SK-N-DZ (cell line): ENCODE results near the gene ARHGEF40. TPM values are rescaled to one million over a fixed set of nuclear protein-coding genes. Genes with fewer than 3 reads are reported as not detected.

Experiments used
- DNase-seq: peaks from one replicate; pipeline ENCODE4 v3.0.0-alpha.2; 2015; ENCODE audit warnings: low spot score
- polyA plus RNA-seq, 2 experiments: library from polyadenylated mRNA; depleted of rRNA; stranded (reverse); fragments of >200 nt; gene quantifications; 2 replicates each; pipeline ENCODE4 v1.2.3, GENCODE V29; 2014

The ARHGEF40 gene
- polyA plus RNA-seq (2014; cell fraction: cytosol; rRNA removed), result 21.0 and 21.5 TPM in 2 replicates
- 58.7 and 59.2 TPM in 2 replicates for polyA plus RNA-seq (2014; cell fraction: nucleus; rRNA removed)

DNA sequence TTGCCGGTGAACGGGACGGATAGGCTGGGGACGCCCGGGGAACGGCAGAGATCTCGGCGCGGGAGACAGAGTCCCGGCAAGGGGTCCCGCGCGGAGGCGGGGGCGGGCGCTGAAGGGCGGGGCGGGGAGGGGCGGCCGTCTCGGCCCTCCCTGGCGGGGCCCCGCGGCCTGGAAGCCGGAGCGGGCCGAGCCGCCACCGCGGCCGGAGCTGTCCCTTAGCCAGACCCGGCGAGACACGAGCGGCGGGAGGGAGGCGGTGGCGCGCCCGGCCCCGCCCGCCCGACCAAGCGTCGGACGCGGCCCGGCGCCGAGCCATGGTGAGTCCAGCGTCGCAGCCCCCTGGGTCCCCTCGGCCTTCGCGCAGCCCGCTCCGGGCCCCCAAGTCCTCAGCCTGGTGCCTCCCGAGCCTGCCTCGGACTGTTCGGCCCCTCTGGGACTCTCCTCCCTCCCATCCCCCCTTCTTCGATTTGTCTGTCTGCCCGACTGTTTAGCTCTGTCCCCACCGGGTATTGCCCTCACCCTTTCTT is at the start of gene ARHGEF40:
Gene ARHGEF40 (plus strand): TSS at position 222 of the 527 bp plus-strand sequence. CDS start 93 bp downstream, at position 315.
- no peak for DNase-seq

DNA sequence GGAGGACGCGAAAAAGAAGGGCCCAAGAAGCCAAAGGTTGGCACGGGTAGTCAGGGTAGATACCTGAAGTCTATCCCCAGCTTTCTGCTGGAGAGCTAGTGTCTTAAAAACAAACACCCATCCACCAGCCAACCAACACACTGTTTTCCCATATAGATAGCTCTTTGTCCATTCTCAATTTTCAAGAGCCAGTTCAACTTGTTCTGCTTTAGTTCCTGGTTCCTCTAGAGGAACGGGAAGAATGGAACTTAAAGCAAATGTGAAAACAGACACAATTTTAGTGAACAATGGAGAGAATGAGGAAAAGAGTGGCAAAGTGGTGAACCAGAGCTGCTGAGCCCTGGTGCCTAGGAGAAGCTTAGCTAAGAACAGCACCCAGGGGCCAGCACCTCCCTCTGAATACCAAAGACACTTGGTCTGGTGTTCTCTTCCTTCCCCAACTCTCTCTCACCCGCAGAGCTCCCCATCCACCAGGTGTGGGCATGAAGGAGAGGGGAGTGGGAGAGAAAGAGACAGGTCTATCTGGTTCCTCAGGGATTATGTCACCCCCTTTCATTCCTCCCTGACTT is 49.0 kb upstream of the ARHGEF40 start:
- no peak for DNase-seq

DNA sequence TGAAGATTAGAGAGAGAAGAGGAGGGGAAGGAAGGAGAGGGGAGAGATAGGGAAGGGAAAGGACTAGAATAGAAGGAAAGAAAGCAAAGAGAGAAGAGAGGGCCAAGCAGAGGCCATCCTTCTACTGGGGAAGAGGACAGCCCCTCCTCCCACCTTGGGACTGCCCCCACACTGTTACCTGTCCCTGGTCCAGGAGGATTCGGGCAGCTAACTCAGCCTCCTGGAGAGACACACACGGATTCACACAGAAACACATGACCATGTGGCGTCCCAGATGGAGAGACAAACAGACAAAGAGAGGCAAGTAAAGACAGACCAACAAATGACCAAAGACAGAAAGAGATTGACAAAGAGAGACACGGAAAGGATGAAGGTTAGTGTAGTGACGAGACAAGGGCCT is 47.4 kb upstream of the ARHGEF40 start:
- no peak for DNase-seq

DNA sequence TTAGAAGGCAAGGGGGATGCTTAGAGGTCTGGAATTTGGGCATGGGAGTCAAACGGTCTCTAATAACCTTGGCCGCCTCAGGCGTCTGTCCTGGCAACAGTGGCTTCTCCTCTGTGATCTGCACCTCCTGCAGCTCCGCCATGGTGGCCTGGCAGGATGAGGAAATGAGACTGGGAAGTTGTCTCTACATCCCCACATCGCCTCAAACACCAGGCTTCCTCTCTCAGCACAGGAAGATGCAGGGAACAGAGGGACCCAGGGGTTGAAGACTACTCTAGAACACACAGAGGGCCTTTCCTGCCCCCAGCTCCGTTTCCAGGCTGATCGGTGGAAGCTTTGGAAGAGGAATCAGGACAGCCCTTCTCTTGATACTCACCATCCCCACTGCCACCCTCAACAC is 46.9 kb upstream of the ARHGEF40 start:
- no peak for DNase-seq

DNA sequence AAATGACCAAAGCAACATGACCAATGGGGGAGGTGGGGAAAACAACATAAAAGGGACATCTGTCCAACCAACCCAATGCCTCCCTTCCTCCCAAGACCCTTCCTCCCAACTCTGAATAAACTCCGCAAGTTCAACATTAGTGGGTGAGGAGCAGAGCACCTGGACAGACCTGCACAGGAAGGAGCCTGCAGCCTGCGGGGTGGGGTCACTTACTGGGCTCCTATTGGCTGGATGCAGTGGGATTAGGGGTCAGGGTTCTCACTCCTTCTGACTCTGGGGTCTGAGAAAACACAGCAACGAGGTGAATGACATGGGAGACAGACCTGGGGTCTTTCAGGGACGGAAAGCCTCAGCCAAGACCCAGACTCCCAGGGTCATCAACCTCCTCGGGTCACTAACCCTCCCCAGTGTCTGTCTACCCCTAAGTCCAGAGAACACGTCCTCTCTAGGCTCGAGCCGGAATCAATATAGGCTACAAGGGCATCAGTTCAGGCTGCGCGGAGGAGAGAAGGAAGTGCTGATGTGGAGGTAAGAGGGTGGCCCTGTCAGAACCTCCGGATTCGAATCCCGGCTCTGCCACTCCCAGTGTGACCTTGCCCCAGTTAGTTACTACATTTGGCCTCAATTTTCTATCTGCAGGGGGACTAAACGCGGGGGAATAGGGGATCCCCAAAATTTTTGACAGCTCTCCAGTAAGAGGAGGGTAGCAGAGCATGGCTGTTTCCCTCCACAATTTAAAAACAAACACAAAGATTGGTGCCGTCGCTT is 46.1 kb upstream of the ARHGEF40 start:
- no peak for DNase-seq

DNA sequence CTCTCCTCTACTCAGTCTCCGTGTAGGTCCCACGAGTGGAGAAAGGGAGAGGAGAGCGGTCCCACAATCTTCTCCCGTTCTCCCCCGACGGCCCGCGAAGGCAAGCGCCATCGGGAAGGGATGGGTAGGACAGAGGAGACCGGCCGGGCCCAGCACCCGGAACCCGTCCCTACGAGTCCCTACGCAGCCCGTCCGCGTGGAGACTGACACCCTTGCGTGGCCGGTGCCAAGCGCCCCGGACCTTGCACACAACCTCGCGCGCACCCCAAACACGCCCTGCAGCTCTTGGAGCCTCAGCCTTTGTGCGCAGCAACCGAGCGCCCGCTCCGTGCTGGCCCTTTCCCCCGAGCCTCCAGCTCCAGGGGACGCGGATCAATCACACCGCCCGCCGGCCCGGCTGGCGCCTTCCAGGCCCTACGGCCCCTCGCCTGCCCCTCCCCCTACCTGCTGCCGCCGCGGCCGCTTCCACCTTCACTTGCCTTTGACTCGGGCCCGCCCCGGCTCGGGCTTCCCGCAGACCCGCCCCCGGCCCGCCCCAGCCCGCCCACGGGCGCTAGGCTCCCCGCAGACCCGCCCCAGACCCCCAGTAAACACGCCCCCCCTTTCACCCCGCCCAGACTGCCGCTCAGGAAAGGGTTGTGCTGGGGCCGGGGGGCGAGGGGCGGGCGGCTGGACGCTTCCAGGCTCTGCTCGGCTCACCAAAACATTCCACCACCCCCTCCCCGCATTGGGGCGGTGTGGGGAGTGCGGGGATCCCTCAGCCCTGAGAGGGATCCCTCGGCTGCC is 45.3 kb upstream of the ARHGEF40 start, which contains the start of gene NDRG2:
Gene NDRG2 (minus strand): TSS at position 477 of the 786 bp plus-strand sequence. CDS start 1,746 bp downstream, outside the sequence.
- DNase-seq, result peak; percentile 60

DNA sequence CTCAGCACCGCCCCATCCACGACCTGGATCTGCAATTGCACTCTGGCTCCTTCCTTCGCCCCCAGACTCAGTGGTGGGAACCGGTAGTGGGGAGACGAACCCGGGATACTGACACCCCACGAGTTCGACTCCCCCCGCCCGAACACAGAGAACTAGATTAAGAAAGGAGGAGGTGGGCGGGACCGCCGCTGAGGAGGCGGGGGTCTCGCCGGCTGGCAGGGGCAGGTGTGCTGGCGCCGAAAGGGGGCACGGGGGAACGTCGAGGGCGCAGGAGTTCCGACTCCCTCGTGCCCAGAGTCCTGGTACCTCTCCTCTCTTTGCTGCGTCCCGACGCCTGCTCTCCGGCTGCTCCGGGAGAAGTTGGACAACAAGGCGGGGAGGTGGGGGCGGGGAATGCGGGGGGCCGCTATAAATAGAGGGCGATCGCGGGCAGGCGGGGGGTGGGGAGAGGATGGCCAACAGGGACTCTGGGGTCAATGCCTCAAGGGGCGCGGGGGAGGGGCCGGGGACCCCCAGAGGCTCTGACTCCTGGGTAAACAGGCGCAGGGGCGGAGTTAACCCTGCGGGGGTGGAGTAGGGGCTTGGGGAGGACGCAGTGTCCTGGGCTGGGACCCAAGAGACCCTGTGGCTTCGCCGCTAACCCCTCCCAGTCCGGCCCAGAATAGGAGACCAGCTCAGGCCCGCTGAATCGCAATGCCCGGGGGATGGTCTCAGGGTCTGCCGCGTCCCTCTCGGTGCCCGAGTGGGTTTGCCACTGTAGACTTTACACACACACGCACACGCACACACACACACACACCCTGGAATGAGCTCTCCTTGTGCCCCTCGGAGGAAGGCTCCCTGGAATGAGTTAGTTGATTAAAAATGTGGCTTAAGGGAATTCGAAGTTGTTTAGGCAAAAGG is 44.5 kb upstream of the ARHGEF40 start:
- DNase-seq, result no peak

DNA sequence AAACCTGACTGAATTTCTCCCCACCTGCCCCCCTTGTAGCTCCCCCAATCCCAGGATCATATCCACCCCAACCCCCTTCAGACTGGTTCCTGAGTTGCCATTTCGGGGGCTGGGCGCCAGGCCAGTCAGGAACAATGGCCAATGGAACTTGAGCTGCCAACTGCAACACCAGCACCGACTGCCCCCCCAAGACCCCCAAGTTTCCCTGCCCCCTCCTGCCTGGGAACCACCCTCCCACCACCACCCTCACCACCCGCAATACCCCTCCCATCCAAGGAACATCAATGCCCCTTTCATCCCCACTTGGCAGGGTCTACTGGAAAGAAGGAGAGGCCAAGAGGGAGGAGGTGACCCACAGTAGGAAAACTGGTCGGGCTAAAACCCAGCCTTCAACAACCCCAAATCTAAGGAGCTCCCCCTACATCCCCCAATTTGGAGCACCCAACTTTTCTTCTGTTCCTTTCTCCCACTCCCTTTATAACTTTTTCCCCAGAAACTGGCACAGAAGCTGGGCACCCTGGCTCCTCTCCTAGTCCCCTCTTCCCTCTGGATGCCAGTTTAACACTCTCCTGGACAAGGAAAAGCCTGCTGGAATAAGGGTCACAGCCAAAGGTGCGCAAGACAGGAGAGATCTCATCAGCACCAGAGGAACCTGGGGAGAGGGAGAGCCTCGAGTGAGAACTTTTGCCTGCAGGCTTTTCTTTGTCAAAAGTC is 43.7 kb upstream of the ARHGEF40 start:
- DNase-seq, result no peak

DNA sequence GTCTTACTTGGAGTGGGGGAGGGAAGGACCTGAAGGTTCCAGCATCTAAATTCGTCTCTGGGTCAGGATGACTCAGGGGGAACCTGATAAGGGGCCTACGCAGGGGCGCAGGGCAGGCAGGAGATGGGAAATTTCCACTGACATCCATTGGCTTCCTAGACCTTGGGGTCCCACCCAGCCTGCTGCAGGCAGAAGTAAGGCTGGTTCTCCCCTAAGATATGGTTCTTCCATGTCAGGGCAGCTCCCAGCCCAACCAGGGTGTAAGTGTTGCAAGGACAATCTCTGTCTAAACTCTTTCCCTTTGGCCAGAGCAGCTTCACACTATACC is 43.2 kb upstream of the ARHGEF40 start:
- DNase-seq, result no peak

DNA sequence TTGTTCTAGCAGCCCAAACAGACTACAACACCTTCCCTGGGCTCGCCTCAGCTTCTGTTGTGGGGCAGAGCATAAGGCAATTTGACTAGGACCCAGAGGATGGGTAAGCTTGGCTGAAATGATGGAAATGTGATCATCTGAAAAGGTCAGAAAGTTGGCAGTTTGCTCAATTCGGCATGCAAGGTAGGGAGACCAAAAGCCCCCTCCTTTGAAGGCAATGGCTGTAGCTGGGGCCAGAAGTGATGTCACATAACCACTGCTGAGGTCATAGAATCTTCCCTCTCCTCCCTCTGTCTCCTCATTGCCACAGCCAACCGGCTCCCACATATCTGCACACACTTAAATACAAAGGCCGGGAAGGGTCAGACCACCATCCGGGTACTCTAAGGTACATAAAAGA is 40.2 kb upstream of the ARHGEF40 start, which contains the start of gene TPPP2:
Gene TPPP2 (plus strand): TSS at position 301 of the 400 bp plus-strand sequence. CDS start 365 bp downstream, outside the sequence.
- DNase-seq, result no peak

DNA sequence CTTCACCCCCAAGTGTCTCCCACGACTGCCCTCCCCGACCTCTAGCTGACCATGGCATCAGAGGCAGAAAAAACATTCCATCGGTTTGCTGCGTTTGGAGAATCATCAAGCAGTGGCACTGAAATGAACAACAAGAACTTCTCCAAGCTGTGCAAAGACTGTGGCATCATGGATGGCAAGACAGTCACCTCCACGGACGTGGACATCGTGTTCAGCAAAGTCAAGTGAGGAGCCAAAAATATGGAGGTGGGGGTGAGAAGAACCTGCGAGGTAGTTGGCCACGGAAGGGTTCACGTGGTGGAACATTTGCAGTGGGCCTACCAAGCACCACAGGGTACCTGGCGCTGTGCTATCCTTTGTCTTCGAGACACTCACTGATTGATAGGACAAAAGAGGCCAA is 39.6 kb upstream of the ARHGEF40 start:
- no peak for DNase-seq

DNA sequence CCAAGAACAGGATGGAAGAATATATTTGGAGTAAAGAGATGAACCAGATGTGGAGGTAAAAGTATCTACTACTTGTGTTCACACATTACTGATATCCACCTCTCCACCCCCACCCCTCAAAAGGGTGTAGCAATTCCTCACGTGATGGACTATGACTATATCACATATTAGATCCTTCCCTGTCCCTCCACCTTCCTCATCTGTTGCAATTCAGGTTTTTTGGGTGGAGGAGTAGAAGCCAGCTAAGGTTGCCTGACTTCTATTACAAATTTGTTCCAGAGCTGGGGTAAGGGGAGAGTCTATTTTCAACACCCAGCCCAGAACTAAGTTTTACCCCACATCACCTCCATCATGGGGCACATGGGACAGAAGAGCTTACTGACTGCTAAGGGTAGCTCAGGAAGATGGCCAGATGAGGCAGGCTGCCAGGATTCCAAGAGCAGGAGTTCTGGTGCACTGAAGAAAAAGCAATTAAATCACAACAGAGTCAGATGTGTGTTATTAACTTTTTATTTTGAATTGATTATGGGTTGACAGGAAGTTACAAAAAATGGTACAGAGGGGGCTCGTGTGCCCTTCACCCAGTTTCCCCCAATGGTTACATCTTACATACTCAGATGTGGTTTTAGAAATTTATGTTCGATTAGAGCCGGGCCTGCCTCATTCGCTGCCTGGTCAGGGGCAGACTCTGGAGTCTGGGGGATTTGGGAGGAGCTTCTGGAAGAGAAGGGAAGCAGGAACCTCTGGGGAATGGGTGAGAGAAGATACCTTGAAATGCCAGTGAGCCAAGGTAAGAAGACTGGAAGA is 37.6 kb upstream of the ARHGEF40 start:
- no peak for DNase-seq

DNA sequence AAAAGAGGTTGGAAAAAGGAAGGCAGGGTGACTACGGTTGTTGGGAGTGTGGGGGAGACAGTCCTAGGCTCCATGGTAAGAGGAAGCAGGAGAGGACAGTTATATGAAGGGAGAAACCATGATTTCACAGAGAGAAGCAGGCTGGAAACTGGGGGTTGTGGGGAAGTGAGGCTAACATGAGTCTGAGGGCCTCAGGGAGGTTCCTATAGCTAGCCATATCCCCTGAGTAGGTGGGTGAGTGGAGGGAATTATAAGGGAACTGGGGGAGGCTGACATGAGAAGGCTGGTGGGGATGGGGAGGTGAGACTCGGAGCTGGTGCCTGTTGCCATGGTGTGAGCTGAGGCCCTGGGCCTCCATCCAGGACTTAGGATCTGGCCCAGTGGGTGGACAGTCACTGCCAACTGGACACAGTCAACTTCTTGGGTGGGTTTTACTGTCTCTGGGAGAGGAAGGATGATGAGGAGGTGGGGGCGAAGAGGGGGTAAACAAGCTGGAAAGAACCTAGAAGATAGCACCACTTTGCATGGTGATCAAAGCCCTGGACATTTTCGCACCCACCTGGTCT is 36.9 kb upstream of the ARHGEF40 start:
- DNase-seq, result no peak

DNA sequence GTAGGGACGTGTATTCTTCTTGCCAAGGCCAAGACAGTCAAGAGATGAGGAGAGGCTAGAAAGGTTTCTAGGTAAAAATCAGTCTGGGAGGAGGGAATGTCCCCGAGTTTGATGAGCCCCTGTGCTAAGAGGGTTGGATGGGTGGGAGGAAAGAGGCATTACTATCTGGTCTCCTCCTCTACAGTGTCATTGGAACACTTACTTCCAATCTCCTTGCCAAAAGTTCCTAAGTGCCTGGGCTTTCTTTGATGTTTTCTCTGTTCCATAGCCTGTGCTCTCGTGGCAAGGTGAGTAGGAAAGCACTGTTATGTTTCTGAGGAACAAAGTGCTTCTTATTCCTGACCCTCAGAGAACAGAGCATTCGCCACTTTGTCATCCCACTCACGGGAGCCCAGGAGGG is 35.4 kb upstream of the ARHGEF40 start, which contains the start of gene RNASE13:
Gene RNASE13 (minus strand): TSS at position 101 of the 400 bp plus-strand sequence. CDS start 519 bp downstream, outside the sequence.
- DNase-seq, result no peak

DNA sequence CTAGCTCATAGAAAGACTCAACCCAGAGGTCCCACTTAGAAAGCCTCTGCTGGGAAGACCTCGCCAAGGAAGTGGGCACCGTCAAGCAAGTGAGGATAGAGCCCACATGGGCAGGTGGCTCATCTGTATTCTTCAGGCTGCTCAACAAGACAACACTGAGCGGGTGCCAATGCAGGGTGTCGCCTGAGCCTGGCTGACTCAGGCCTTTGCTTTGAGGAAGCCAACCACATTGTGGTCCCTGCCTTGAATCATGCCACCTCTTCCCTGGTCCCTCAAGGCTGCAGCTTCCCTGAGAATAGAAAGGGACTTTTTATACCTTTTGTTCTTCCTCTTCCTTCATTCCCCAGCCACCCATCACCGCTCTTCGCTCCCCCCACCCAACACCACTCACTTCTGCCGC is 33.4 kb upstream of the ARHGEF40 start:
- DNase-seq, result no peak

DNA sequence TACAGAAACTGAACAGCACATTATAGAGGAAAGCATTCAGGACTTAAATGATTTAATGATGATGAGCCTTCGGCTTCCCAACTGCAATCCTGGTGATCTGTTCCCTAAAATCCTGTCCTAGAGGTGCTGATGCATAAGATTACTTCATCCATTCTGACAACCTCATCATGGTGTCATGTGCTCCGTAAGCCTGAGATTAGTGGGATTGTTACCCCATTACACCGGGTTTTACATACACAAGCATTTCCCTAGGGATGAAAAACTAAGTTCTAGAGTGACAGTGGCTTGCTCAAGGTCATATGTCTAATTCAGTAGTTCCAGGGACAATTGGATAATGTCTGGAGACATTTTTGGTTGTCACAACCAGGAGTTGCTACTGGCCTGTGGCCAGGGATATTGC is 32.9 kb upstream of the ARHGEF40 start:
- no peak for DNase-seq

DNA sequence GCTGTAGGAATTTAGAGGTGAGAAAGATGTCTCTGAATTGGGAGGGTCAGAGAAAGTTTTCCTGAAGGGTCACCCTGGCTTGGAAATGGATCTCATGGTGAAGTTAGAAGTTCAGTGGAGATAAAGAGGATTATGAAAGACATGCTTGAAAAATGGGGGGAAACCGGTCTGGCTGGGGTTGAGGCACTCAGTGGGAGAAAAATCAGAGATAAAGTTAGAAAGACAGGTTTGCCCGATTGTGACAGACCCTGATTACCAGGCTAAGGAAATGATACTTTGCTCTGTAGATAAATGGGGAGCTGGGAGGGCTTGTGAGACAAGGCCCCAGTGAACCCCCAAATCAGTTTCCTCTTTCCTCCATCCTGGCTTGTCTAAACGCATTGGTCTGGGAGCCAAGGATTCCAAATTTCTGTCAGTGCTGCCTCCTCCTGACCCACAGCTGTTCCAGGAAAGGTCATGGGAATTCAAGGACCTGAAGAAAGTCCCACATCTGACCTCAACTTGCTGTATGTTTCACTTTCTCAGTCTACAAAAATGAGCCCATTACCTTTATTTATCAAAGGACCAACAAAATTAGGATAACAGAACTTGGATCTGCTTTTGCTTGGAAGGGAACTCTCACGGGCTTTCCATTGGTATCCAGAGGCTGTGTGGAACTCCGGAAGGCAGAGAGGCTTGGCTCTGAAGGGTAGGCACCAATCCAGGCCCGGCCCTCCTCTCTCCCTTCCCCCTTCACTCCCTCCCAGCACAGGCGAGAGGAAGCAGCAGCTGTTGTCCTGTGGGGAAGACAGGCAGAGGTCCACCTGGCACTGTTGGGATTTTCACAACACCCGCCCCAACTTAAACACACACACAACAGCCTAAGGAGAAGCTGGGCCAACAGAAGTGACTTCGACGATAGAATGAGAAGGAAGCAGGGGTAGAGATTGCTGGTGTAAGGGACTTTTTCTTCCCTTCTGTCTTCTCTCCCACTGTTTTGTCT is 31.4 kb upstream of the ARHGEF40 start:
- DNase-seq, result peak; percentile 25
